ENCODE results near the gene CFAP251. TPM values are rescaled to one million over a fixed set of nuclear protein-coding genes. Genes with fewer than 3 reads are reported as not detected.

Gene CFAP251
- total and polyA plus RNA-seq, 2 of the 13 experiments (the other 11 are each of a cell fraction or from before 2014, with no cell fraction given) = 0.30 to 0.42 TPM

DNA sequence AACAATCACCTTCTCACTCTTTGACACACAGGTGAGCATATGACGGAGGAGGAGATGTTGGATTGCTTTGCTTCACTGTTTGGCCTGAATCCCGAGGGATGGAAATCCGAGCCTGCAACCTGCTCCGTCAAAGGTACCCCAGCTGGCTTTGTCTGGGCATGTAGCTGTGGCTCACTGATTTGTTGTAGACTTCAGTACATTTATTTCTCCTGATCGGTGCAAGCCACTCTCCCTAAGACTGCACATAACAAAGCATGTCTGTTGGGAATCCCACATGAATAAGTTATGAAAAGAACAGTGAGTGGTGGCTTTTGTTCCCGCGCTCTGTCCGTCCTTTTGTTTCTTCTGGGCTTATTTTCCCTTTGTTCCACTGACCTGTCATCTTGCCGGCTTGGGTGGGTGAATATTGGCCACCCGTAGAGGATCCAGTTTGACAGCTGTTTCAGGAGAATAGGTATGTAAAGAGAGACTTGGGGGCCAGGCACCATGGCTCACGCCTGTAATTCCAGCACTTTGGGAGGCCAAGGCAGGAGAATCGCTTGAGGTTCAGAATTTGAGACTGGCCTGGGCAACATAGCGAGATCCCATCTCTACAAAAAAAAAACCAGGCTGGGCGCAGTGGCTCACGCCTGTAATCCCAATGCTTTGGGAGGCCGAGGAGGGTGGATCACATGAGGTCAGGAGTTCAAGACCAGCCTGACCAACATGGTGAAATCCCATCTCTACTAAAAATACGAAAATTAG, 83.2 kb downstream of the CFAP251 start:
- CTCF ChIA-PET (ENCODE audit: low intra/inter-chr PET ratio, low total read pairs) = no interaction called here
- no TSS peak for BruUV-seq (replicated peaks)
- H3K9ac ChIP-seq (ENCODE audit: insufficient read depth, low read depth, low read length) = no peak overlapping the region
- H3K4me1 ChIP-seq (ENCODE audit: insufficient read depth, low read length) = peaks cover 7% of the 10 kb centered on the region
- WGBS (ENCODE audit: low lambda C conversion rate) = 68% methylated on average over 17 of the region's 17 CpGs
- no peak for TF ChIP-seq ZFX (CRISPR knock-in tag; IDR thresholded peaks at IDR 0.05; ENCODE audit: low read depth)
- TF ChIP-seq TAF15 (IDR thresholded peaks at IDR 0.05; ENCODE audit: low read depth, low read length, poor library complexity, severe bottlenecking) = no peak
- no peak for TF ChIP-seq ZNF335 (CRISPR knock-in tag; IDR thresholded peaks at IDR 0.05)
- TF ChIP-seq TBL1XR1 (IDR thresholded peaks at IDR 0.05; ENCODE audit: borderline replicate concordance, low read length, partially characterized antibody) = no peak
- no peak for TF ChIP-seq ZBTB3 (CRISPR knock-in tag; IDR thresholded peaks at IDR 0.05; ENCODE audit: borderline replicate concordance, low read depth)
- TF ChIP-seq ZNF607 (CRISPR knock-in tag; IDR thresholded peaks at IDR 0.05; ENCODE audit: borderline replicate concordance) = no peak
- TF ChIP-seq ATAD3A (CRISPR knock-in tag; IDR thresholded peaks at IDR 0.05) = no peak
- TF ChIP-seq KLF16 (CRISPR knock-in tag; IDR thresholded peaks at IDR 0.05) = no peak
- TF ChIP-seq MIER2 (CRISPR knock-in tag; IDR thresholded peaks at IDR 0.05) = no peak
- TF ChIP-seq AHR (CRISPR knock-in tag; IDR thresholded peaks at IDR 0.05) = no peak
- no peak for TF ChIP-seq HOXA5 (CRISPR knock-in tag; IDR thresholded peaks at IDR 0.05)
- no peak for TF ChIP-seq MAFG (CRISPR knock-in tag; IDR thresholded peaks at IDR 0.05)
- TF ChIP-seq ZBTB7B (CRISPR knock-in tag; IDR thresholded peaks at IDR 0.05) = no peak
- H3K9me3 ChIP-seq (ENCODE audit: low read length) = no peaks in the 10 kb centered on the region
- DNase-seq (ENCODE audit: low spot score) = no peak
- no peak overlapping the region for H2AFZ ChIP-seq (ENCODE audit: low read length)
- H3K27me3 ChIP-seq (ENCODE audit: control insufficient read depth in 1 of 2, insufficient read depth in 2 of 2, low read length in 2 of 2) = peaks cover 0 to 28% of the 10 kb centered on the region in 2 experiments; a peak in 3 of 5 replicates
- H3K4me3 ChIP-seq (replicated peaks in 1 of 3; ENCODE audit: insufficient read depth in 1 of 3, low read depth in 2 of 3, low read length in 3 of 3) = no peak overlapping the region
- in situ Hi-C loops (cut with HindIII; ENCODE audit: extremely low pct_ligation_motif_present, low pct_unique_long_range_greater_than_20kb) = no loop called here
- intact Hi-C loops (cut with micrococcal nuclease; ENCODE audit: unreplicated experiment) = no loop called here
- no peaks in the 10 kb centered on the region for H4K20me1 ChIP-seq (ENCODE audit: insufficient read depth, low read length)
- POLR2A ChIA-PET = no interaction called here
- FAIRE-seq = no peak
- H3K36me3 ChIP-seq (replicated peaks in 1 of 2; ENCODE audit: control insufficient read depth in 1 of 2, insufficient read depth in 2 of 2, low read length in 2 of 2) = no peaks in the 10 kb centered on the region
- ATAC-seq = no peak
- no peak overlapping the region for H3K27ac ChIP-seq (ENCODE audit: extremely low read length, insufficient read depth, low read length)
- no peaks in the 10 kb centered on the region for H3K79me2 ChIP-seq (ENCODE audit: insufficient read depth, low read length)
- H3K4me2 ChIP-seq (ENCODE audit: low read depth, low read length) = no peak overlapping the region
